ENCODE results near the gene ZNF652.

ZNF652 gene

GRCh38 chr17:49361902-49362722, at the start of gene ZNF652:
Gene ZNF652, minus strand, starts transcription at chr17:49362250. Its CDS starts 44,525 bp downstream, at chr17:49317725.
- Histone ChIP-seq H3K9me3 (ENCODE audit: control insufficient read depth, low read length) (no peaks in the 10 kb centered on the region), H3K4me1 (ENCODE audit: control insufficient read depth, insufficient read depth, low read length) (peaks cover 30% of the 10 kb centered on the region), H3K9ac (ENCODE audit: low read length) (peak within 1 kb of the TSS; percentile 90), H3K36me3 (ENCODE audit: control insufficient read depth, insufficient read depth, low read length, severe bottlenecking) (no peaks in the 10 kb centered on the region), H3K27me3 (replicated peaks; ENCODE audit: control insufficient read depth, insufficient read depth, low read length) (no peaks in the 10 kb centered on the region), H3K4me3 (ENCODE audit: low read length) (peak within 1 kb of the TSS; percentile 85)
- DNase-seq (ENCODE audit: low read depth), result peak; percentile 95

GRCh38 chr17:49409066-49409465, 47.0 kb upstream of the ZNF652 start:
- Histone ChIP-seq H3K9ac (ENCODE audit: low read length) (no peak overlapping the region), H3K4me3 (ENCODE audit: low read length) (no peak overlapping the region), H3K27me3 (replicated peaks; ENCODE audit: control insufficient read depth, insufficient read depth, low read length) (no peaks in the 10 kb centered on the region), H3K36me3 (ENCODE audit: control insufficient read depth, insufficient read depth, low read length, severe bottlenecking) (peaks cover 89% of the 10 kb centered on the region), H3K9me3 (ENCODE audit: control insufficient read depth, low read length) (no peaks in the 10 kb centered on the region), H3K4me1 (ENCODE audit: control insufficient read depth, insufficient read depth, low read length) (peaks cover 9% of the 10 kb centered on the region)
- no peak for DNase-seq (ENCODE audit: low read depth)

GRCh38 chr17:49407981-49408501, 46.0 kb upstream of the ZNF652 start:
- peaks cover 5% of the 10 kb centered on the region for H3K4me1 ChIP-seq (ENCODE audit: control insufficient read depth, insufficient read depth, low read length)
- peak; percentile 59 for DNase-seq (ENCODE audit: low read depth)
- no peaks in the 10 kb centered on the region for H3K27me3 ChIP-seq (replicated peaks; ENCODE audit: control insufficient read depth, insufficient read depth, low read length)
- H3K4me3 ChIP-seq (ENCODE audit: low read length), result no peak overlapping the region
- no peaks in the 10 kb centered on the region for H3K9me3 ChIP-seq (ENCODE audit: control insufficient read depth, low read length)
- H3K9ac ChIP-seq (ENCODE audit: low read length), result no peak overlapping the region
- peaks cover 96% of the 10 kb centered on the region for H3K36me3 ChIP-seq (ENCODE audit: control insufficient read depth, insufficient read depth, low read length, severe bottlenecking)

GRCh38 chr17:49407086-49407485, 45.0 kb upstream of the ZNF652 start:
- Histone ChIP-seq H3K27me3 (replicated peaks; ENCODE audit: control insufficient read depth, insufficient read depth, low read length) (no peaks in the 10 kb centered on the region), H3K36me3 (ENCODE audit: control insufficient read depth, insufficient read depth, low read length, severe bottlenecking) (peaks cover 92% of the 10 kb centered on the region), H3K9ac (ENCODE audit: low read length) (no peak overlapping the region), H3K4me3 (ENCODE audit: low read length) (no peak overlapping the region), H3K9me3 (ENCODE audit: control insufficient read depth, low read length) (no peaks in the 10 kb centered on the region), H3K4me1 (ENCODE audit: control insufficient read depth, insufficient read depth, low read length) (peaks cover 5% of the 10 kb centered on the region)
- no peak for DNase-seq (ENCODE audit: low read depth)

GRCh38 chr17:49406421-49407061, 44.5 kb upstream of the ZNF652 start:
- Histone ChIP-seq H3K4me1 (ENCODE audit: control insufficient read depth, insufficient read depth, low read length) (peaks cover 5% of the 10 kb centered on the region), H3K9ac (ENCODE audit: low read length) (no peak overlapping the region), H3K36me3 (ENCODE audit: control insufficient read depth, insufficient read depth, low read length, severe bottlenecking) (peaks cover 86% of the 10 kb centered on the region), H3K27me3 (replicated peaks; ENCODE audit: control insufficient read depth, insufficient read depth, low read length) (no peaks in the 10 kb centered on the region), H3K9me3 (ENCODE audit: control insufficient read depth, low read length) (no peaks in the 10 kb centered on the region), H3K4me3 (ENCODE audit: low read length) (no peak overlapping the region)
- DNase-seq (ENCODE audit: low read depth), result no peak

GRCh38 chr17:49404906-49405305, 42.9 kb upstream of the ZNF652 start:
- H3K9me3 ChIP-seq (ENCODE audit: control insufficient read depth, low read length), result no peaks in the 10 kb centered on the region
- no peak for DNase-seq (ENCODE audit: low read depth)
- H3K4me3 ChIP-seq (ENCODE audit: low read length), result no peak overlapping the region
- peaks cover 70% of the 10 kb centered on the region for H3K36me3 ChIP-seq (ENCODE audit: control insufficient read depth, insufficient read depth, low read length, severe bottlenecking)
- H3K9ac ChIP-seq (ENCODE audit: low read length), result no peak overlapping the region
- H3K27me3 ChIP-seq (replicated peaks; ENCODE audit: control insufficient read depth, insufficient read depth, low read length), result no peaks in the 10 kb centered on the region
- H3K4me1 ChIP-seq (ENCODE audit: control insufficient read depth, insufficient read depth, low read length), result peaks cover 5% of the 10 kb centered on the region

GRCh38 chr17:49404361-49404760, 42.3 kb upstream of the ZNF652 start:
- Histone ChIP-seq H3K4me1 (ENCODE audit: control insufficient read depth, insufficient read depth, low read length) (peaks cover 5% of the 10 kb centered on the region), H3K36me3 (ENCODE audit: control insufficient read depth, insufficient read depth, low read length, severe bottlenecking) (peaks cover 66% of the 10 kb centered on the region), H3K4me3 (ENCODE audit: low read length) (no peak overlapping the region), H3K27me3 (replicated peaks; ENCODE audit: control insufficient read depth, insufficient read depth, low read length) (no peaks in the 10 kb centered on the region), H3K9ac (ENCODE audit: low read length) (no peak overlapping the region), H3K9me3 (ENCODE audit: control insufficient read depth, low read length) (no peaks in the 10 kb centered on the region)
- DNase-seq (ENCODE audit: low read depth), result no peak

GRCh38 chr17:49403514-49404289, 41.7 kb upstream of the ZNF652 start:
- Histone ChIP-seq H3K4me3 (ENCODE audit: low read length) (no peak overlapping the region), H3K27me3 (replicated peaks; ENCODE audit: control insufficient read depth, insufficient read depth, low read length) (no peaks in the 10 kb centered on the region), H3K9me3 (ENCODE audit: control insufficient read depth, low read length) (no peaks in the 10 kb centered on the region), H3K4me1 (ENCODE audit: control insufficient read depth, insufficient read depth, low read length) (peaks cover 5% of the 10 kb centered on the region), H3K36me3 (ENCODE audit: control insufficient read depth, insufficient read depth, low read length, severe bottlenecking) (peaks cover 60% of the 10 kb centered on the region), H3K9ac (ENCODE audit: low read length) (no peak overlapping the region)
- no peak for DNase-seq (ENCODE audit: low read depth)

- no peak for DNase-seq (ENCODE audit: low read depth)
- no peaks in the 10 kb centered on the region for H3K9me3 ChIP-seq (ENCODE audit: control insufficient read depth, low read length)
- H3K36me3 ChIP-seq (ENCODE audit: control insufficient read depth, insufficient read depth, low read length, severe bottlenecking), result peaks cover 50% of the 10 kb centered on the region
- no peaks in the 10 kb centered on the region for H3K27me3 ChIP-seq (replicated peaks; ENCODE audit: control insufficient read depth, insufficient read depth, low read length)
- H3K4me3 ChIP-seq (ENCODE audit: low read length), result no peak overlapping the region
- no peak overlapping the region for H3K9ac ChIP-seq (ENCODE audit: low read length)
- peaks cover 8% of the 10 kb centered on the region for H3K4me1 ChIP-seq (ENCODE audit: control insufficient read depth, insufficient read depth, low read length)
These were observed 40.7 kb upstream of the ZNF652 start for GRCh38 chr17:49402706-49403105.

- Histone ChIP-seq H3K27me3 (replicated peaks; ENCODE audit: control insufficient read depth, insufficient read depth, low read length) (no peaks in the 10 kb centered on the region), H3K9me3 (ENCODE audit: control insufficient read depth, low read length) (no peaks in the 10 kb centered on the region), H3K4me1 (ENCODE audit: control insufficient read depth, insufficient read depth, low read length) (peaks cover 14% of the 10 kb centered on the region), H3K4me3 (ENCODE audit: low read length) (no peak overlapping the region), H3K9ac (ENCODE audit: low read length) (no peak overlapping the region), H3K36me3 (ENCODE audit: control insufficient read depth, insufficient read depth, low read length, severe bottlenecking) (peaks cover 43% of the 10 kb centered on the region)
- DNase-seq (ENCODE audit: low read depth), result no peak
These were observed 40.0 kb upstream of the ZNF652 start for GRCh38 chr17:49401971-49402611.

Data from adipocyte (in vitro differentiated cells).